CD4-positive, alpha-beta T cell (primary cell): ENCODE results near the gene NPW. TPM values are rescaled to one million over a fixed set of nuclear protein-coding genes. Genes with fewer than 3 reads are reported as not detected.

ENCODE experiments used
- ATAC-seq: fragments of 200-7000 bp; cut with Tn5 transposase; one replicate; pipeline ENCODE4 v1.10.0; 2022; ENCODE audit warnings: mild to moderate bottlenecking; ENCODE audit not compliant: poor library complexity
- CTCF ChIA-PET: fragments of 350-600 bp; sonication (Branson Sonifier 250); formaldehyde crosslinking; loops from one replicate; lab custom pipeline; 2021; ENCODE audit warnings: antibody characterized with exemption, inconsistent platforms; lab: Charles Lee
- POLR2A ChIA-PET: fragments of 350-600 bp; sonication (Branson Sonifier 250); formaldehyde crosslinking; loops from one replicate; lab custom pipeline; 2021; ENCODE audit warnings: antibody characterized with exemption, inconsistent platforms; lab: Charles Lee
- DNase-seq, 14 experiments: peaks; one replicate each; pipeline ENCODE4 v3.0.0-alpha.2; 2013 to 2020; ENCODE audit warnings: mixed read lengths in 2 of 14
- H3K27ac ChIP-seq, 2 donors: one replicate each; pipeline versions ENCODE4 v1.5.1 to v1.7.0; 2013; ENCODE audit warnings: low read length in 2 of 2, low read depth in 1 of 2, mild to moderate bottlenecking in 1 of 2
- H3K27me3 ChIP-seq, 2 experiments: 1 replicate in 1 of 2; 2 replicates in 1 of 2; pipeline versions ENCODE4 v1.6.1 to v1.7.0; 2013; ENCODE audit warnings: low read length in 2 of 2, control low read depth in 1 of 2, mild to moderate bottlenecking in 1 of 2, moderate library complexity in 1 of 2; ENCODE audit not compliant: insufficient read depth in 2 of 2, control insufficient read depth in 1 of 2
- H3K36me3 ChIP-seq: one replicate; pipeline ENCODE4 v1.6.1; 2013; ENCODE audit warnings: low read length, control low read depth; ENCODE audit not compliant: insufficient read depth
- H3K4me1 ChIP-seq: one replicate; pipeline ENCODE4 v1.6.1; 2013; ENCODE audit warnings: low read length, control low read depth; ENCODE audit not compliant: insufficient read depth
- H3K4me3 ChIP-seq: one replicate; pipeline ENCODE4 v1.5.1; 2013; ENCODE audit warnings: mild to moderate bottlenecking, low read length, moderate library complexity
- H3K9me3 ChIP-seq, 2 experiments: 1 replicate in 1 of 2; 2 replicates in 1 of 2; pipeline versions ENCODE4 v1.6.1 to v1.7.0; 2013; ENCODE audit warnings: low read length in 2 of 2, mild to moderate bottlenecking in 2 of 2, control low read depth in 1 of 2, moderate library complexity in 1 of 2; ENCODE audit not compliant: control insufficient read depth in 1 of 2, insufficient read depth in 1 of 2
- H3K27ac Mint-ChIP-seq: one replicate; pipeline ENCODE4 v1.8.0; 2020; ENCODE audit warnings: mixed read lengths
- H3K27me3 Mint-ChIP-seq: one replicate; pipeline ENCODE4 v1.8.0; 2021; ENCODE audit warnings: mixed read lengths
- H3K36me3 Mint-ChIP-seq: one replicate; pipeline ENCODE4 v1.8.0; 2021; ENCODE audit warnings: low read depth, mixed read lengths
- H3K4me1 Mint-ChIP-seq: one replicate; pipeline ENCODE4 v1.8.0; 2021; ENCODE audit warnings: low read depth, mixed read lengths
- H3K4me3 Mint-ChIP-seq: one replicate; pipeline ENCODE4 v1.8.0; 2020; ENCODE audit warnings: mild to moderate bottlenecking, mixed read lengths
- H3K9me3 Mint-ChIP-seq: one replicate; pipeline ENCODE4 v1.8.0; 2020; ENCODE audit warnings: mixed read lengths
- intact Hi-C, 2 experiments: fragments of 100-400 bp; cut with DNase I in 1 of 2; cut with micrococcal nuclease in 1 of 2; formaldehyde crosslinking; loops; one replicate each; pipeline versions ENCODE4 v1.15.1 to v1.9.0; 2023 to 2025; cut with DNase I, micrococcal nuclease
- total RNA-seq, 174 experiments: library from RNA in 2 of 174; stranded (reverse) in 2 of 174; gene quantifications; one replicate each; pipeline ENCODE4 v1.2.3 and lab custom pipeline; 2021 to 2026
- TF ChIP-seq, protein P1 (sequence below): fragments of 200-600 bp; IDR thresholded peaks from one replicate; pipeline ENCODE4 v1.8.0; 2022; ENCODE audit warnings: antibody characterized with exemption, mild to moderate bottlenecking

The NPW gene
- total RNA-seq, 2 experiments from 2014 or later: 0.80 TPM; not detected in 1

GRCh38 chr16:1984347-1985225, 35.0 kb upstream of the NPW start:
- intact Hi-C loops: no loop called here
- Mint-ChIP-seq H3K27ac (peak overlapping the region; percentile 56), H3K4me1 (peaks cover 30% of the 10 kb centered on the region), H3K4me3 (peak overlapping the region; percentile 87), H3K36me3 (peaks cover 20% of the 10 kb centered on the region), H3K27me3 (peaks cover 50% of the 10 kb centered on the region), H3K9me3 (no peaks in the 10 kb centered on the region)
- TF ChIP-seq, protein P1, sequence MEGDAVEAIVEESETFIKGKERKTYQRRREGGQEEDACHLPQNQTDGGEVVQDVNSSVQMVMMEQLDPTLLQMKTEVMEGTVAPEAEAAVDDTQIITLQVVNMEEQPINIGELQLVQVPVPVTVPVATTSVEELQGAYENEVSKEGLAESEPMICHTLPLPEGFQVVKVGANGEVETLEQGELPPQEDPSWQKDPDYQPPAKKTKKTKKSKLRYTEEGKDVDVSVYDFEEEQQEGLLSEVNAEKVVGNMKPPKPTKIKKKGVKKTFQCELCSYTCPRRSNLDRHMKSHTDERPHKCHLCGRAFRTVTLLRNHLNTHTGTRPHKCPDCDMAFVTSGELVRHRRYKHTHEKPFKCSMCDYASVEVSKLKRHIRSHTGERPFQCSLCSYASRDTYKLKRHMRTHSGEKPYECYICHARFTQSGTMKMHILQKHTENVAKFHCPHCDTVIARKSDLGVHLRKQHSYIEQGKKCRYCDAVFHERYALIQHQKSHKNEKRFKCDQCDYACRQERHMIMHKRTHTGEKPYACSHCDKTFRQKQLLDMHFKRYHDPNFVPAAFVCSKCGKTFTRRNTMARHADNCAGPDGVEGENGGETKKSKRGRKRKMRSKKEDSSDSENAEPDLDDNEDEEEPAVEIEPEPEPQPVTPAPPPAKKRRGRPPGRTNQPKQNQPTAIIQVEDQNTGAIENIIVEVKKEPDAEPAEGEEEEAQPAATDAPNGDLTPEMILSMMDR: no peak
- Histone ChIP-seq H3K4me3 (peak overlapping the region; percentile 65), H3K4me1 (peaks cover 44% of the 10 kb centered on the region), H3K36me3 (peaks cover 12% of the 10 kb centered on the region), H3K27me3 (peaks cover 33 to 35% of the 10 kb centered on the region in 2 experiments), H3K27ac (no peak overlapping the region), H3K9me3 (peaks cover 0 to 20% of the 10 kb centered on the region in 2 experiments)
- ChIA-PET POLR2A (interaction anchor here (0.6 to 6.8 kb wide), 10 partner anchors 8 to 171 kb away, joined by 3 to 62 read pairs (median 4); partner anchors contain the start of genes PKD1, RPS2, TBL3 and TRAF7), CTCF (interaction anchor here (2.1 kb wide), 1 partner anchor 20 kb away, joined by 8 read pairs; no protein-coding TSS in a partner anchor)
- peak; percentile 48 for ATAC-seq
- peak in 1 of 14 experiments; percentile 51 for DNase-seq

GRCh38 chr16:1985466-1986150, 34.0 kb upstream of the NPW start:
- ATAC-seq: no peak
- H3K27me3 ChIP-seq: peaks cover 27 to 29% of the 10 kb centered on the region in 2 experiments
- Mint-ChIP-seq H3K27me3 (peaks cover 44% of the 10 kb centered on the region), H3K36me3 (peaks cover 20% of the 10 kb centered on the region), H3K4me1 (peaks cover 30% of the 10 kb centered on the region), H3K27ac (peak overlapping the region; percentile 56), H3K4me3 (peak overlapping the region; percentile 87), H3K9me3 (no peaks in the 10 kb centered on the region)
- ChIA-PET CTCF (no interaction called here), POLR2A (interaction anchor here (1.2 to 6.8 kb wide), 6 partner anchors 10 to 170 kb away, joined by 3 to 62 read pairs (median 8); partner anchors contain the start of genes RPS2, TBL3 and TRAF7)
- H3K4me3 ChIP-seq: no peak overlapping the region
- intact Hi-C loops: no loop called here
- H3K36me3 ChIP-seq: peaks cover 12% of the 10 kb centered on the region
- TF ChIP-seq, protein P1: no peak
- peaks cover 43% of the 10 kb centered on the region for H3K4me1 ChIP-seq
- no peak overlapping the region for H3K27ac ChIP-seq
- peaks cover 0 to 13% of the 10 kb centered on the region in 2 experiments for H3K9me3 ChIP-seq
- no peak for DNase-seq

GRCh38 chr16:1987198-1987597, 32.4 kb upstream of the NPW start:
- no peak overlapping the region for H3K4me3 ChIP-seq
- no peaks in the 10 kb centered on the region for H3K9me3 Mint-ChIP-seq
- H3K4me3 Mint-ChIP-seq: peak overlapping the region; percentile 70
- CTCF ChIA-PET: no interaction called here
- ATAC-seq: no peak
- POLR2A ChIA-PET: interaction anchor here (2.7 kb wide), 1 partner anchor 23 kb away, joined by 12 read pairs; the partner anchor contains the start of gene RPS2
- no peak overlapping the region for H3K27ac ChIP-seq
- peaks cover 40% of the 10 kb centered on the region for H3K4me1 Mint-ChIP-seq
- peaks cover 12% of the 10 kb centered on the region for H3K36me3 ChIP-seq
- H3K4me1 ChIP-seq: peaks cover 54% of the 10 kb centered on the region
- TF ChIP-seq, protein P1: no peak
- H3K36me3 Mint-ChIP-seq: peaks cover 20% of the 10 kb centered on the region
- H3K27me3 ChIP-seq: peaks cover 14 to 18% of the 10 kb centered on the region in 2 experiments
- H3K9me3 ChIP-seq: peaks cover 0 to 9% of the 10 kb centered on the region in 2 experiments
- H3K27ac Mint-ChIP-seq: no peak overlapping the region
- intact Hi-C loops: no loop called here
- H3K27me3 Mint-ChIP-seq: peaks cover 37% of the 10 kb centered on the region
- no peak for DNase-seq
